Posterior vena cava (tissue), 2 donors: ENCODE data around the gene RXRA. TPM values are rescaled to one million over a fixed set of nuclear protein-coding genes. Genes with fewer than 3 reads are reported as not detected.

ENCODE experiments used
- DNase-seq: peaks from one replicate; pipeline ENCODE4 v3.0.0-alpha.2; 2020; ENCODE audit warnings: low spot score
- intact Hi-C, 2 donors: fragments of 100-400 bp; cut with DNase I; formaldehyde crosslinking; loops; one replicate each; pipeline versions ENCODE4 v1.14.1 to v1.14.2; 2022 to 2023
- total RNA-seq, 2 donors: library from RNA; stranded (reverse); fragmentation: NEBNext Ultra II Directional; extraction: Animal tissue kit (Norgen Biotek cat#: 25700); gene quantifications; one replicate each; pipeline ENCODE4 v1.2.1, GENCODE V29; 2021
- donor health status: DM: yes; HTN: yes; CAD: no.
- donor health status: DM: yes; HTN: yes; CAD: no.

The RXRA gene
- total RNA-seq, 2 donors from 2014 or later, result 41.5 to 44.7 TPM

DNA sequence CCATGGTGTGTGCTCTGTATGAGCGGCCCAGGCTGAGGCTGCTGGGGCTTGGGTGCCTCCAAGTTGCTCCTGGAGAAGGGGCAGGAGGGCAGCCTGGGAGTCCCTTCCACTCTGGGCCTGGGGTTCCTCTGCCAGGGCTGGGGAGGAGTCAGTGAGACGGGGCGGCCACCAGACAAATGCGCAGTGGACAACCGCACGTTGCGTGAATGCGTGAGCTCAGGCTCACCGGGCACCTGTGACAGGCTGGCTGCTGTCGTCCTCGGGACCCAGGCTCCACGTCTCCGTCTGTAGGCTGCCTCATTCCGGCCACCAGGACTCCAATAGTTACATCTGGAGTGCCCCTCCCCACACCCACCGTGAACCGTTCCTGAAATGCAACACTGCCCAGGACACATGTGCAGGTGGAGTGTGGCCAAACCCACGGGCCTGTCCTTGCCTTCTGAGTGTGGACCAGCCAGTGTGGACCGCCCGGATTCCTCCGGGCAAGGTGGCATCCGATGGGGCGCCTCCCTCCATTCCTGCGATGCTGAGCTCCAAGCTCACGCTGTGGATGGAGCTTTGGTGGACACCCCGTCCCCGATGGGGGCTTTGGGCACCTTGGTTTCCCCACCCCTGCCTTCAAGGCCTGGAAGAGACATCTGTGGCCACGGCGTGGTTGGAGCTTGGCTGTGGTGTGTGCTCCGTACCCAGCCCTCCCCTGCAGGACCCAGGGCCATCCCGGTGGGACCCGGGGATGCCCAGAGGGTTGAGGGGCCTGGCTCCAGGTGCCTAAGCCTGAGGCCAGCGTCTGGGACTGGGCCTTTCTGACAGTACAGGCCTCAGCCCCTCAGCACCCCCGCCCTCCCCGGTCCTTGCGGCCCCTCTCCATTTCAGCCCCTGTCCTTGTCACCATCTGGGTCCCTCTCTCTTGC, 34.0 kb upstream of the RXRA start:
- intact Hi-C loops, result no loop called here
- no peak for DNase-seq

DNA sequence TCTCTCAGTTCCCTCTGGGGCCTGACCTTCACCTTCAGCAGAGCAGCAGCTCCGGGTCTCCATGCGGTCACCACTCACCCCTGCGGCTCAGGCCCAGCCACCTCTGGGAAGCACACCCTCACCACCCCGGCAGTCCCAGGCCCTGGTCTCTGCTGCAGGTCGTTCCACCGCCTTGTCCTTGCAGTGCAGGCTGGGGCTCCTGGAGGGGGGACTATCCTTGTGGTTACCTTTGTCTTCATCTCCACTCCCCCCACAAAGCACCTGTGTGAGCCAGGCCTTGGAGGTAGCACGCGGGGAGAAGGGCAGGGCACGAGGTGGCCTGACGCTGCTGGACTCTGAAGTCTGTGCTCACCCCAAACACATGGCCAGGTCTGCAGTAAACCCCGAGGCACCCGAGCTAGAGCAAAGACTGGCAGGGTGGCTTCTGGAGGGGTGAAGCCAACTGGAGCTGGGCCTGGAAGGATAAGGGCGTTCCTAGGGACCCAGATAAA, 33.2 kb upstream of the RXRA start:
- DNase-seq, result no peak
- intact Hi-C loops, result no loop called here

DNA sequence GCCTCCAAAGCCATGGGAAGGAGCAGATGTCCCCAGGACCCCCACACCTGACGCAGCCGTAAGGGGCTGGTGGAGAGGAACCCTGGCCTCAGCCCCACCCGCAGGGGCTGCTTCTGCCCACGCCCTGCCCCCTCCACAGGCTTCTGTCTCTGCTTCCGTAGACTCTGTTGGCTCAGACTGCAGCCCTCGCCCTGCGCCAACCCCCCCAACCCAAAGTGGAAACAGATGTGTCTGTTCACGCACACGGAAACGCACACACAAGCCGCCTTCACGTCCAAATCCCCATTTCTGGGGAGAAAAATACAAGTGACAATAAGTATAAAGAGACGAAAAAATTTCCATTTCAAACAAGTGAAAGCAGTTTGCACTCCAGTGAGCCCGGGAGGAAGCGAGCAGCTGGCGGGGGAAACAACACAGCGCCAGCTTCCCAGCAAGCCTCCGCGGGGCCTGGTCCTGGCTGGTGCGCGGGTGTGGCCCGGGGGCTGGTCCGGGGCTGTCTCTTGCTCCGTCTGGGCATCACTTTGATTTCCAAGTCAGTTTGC, 32.6 kb upstream of the RXRA start:
- intact Hi-C loops, result no loop called here
- no peak for DNase-seq

DNA sequence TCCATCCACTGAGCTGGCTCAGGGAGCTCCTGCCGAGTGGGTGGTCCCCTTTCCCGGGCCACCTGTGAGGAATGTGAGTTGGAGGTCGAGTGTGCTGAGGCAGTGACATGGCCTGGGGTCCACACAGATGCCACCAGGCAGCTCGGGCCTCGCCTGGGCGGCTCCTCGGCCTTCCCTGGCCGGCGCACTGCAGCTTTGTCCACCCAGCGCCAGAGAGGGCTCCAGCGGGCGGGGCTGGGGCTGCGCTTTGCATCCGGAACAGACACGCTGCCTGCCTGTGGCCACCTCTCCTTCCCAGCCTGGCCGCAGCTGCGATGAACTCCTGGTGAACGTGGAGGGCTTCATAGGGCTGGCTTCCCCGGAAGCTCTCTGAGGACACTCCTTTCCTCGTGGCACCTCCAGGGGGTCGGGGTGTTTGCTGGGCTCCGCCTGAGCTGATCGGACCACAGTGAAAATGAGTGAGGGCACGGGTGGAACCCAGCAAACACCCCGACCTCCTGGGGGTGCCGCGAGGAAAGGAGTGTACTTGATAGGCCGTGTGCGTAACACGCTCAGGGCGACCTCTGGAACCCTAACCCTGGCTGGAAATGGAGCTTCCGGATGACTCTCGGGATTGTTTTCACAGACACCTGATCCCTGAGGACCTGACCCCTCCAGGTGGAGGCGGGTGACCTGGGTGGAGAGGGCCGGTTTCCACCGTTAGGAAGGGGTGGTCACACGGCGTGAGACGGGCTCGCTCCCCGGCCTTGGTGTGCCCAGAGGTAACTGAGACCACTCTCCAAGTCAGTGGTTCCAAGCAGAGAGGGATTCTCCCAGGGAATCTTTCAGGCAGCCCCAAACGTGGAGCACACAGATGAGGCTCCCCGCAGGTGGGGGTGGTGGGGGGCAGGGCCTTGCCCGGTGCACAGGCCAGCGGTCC, 31.8 kb upstream of the RXRA start:
- no peak for DNase-seq
- intact Hi-C loops, result no loop called here

- intact Hi-C loops, result no loop called here
- no peak for DNase-seq
These were observed 31.0 kb upstream of the RXRA start for GRCh38 chr9:134295101-134295745.

DNA sequence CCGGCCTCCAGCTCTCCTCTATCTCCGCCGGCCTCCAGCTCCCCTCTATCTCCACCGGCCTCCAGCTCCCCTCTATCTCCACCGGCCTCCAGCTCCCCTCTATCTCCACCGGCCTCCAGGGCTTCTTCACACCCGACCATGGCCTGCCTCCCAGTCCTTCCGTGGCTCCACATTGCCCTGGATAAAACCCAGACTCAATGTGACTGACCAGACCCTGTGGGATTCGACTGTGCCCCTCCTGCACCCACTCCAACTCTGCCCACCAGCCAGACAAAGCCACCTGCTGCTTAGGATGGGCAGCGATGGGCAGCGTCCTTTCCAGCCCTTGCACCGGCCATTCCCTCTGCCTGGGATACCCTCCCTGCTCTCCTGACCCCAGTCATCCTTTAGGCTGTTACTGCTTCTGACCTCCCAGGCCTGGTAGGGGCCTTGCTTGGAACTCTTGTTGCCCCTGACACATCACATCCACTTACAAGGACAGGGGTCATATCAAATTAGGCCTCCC, 30.5 kb upstream of the RXRA start:
- intact Hi-C loops, result no loop called here

GRCh38 chr9:134296301-134297082, 29.8 kb upstream of the RXRA start:
- intact Hi-C loops, result no loop called here
- no peak for DNase-seq

More for the DNA sequence above, 30.5 kb upstream of the RXRA start:
- DNase-seq, result no peak

GRCh38 chr9:134297083-134297410, 29.2 kb upstream of the RXRA start:
- no peak for DNase-seq
- intact Hi-C loops, result no loop called here

GRCh38 chr9:134297576-134297975, 28.7 kb upstream of the RXRA start:
- intact Hi-C loops, result no loop called here
- DNase-seq, result no peak

GRCh38 chr9:134298000-134298399, 28.3 kb upstream of the RXRA start:
- intact Hi-C loops, result no loop called here
- DNase-seq, result no peak

DNA sequence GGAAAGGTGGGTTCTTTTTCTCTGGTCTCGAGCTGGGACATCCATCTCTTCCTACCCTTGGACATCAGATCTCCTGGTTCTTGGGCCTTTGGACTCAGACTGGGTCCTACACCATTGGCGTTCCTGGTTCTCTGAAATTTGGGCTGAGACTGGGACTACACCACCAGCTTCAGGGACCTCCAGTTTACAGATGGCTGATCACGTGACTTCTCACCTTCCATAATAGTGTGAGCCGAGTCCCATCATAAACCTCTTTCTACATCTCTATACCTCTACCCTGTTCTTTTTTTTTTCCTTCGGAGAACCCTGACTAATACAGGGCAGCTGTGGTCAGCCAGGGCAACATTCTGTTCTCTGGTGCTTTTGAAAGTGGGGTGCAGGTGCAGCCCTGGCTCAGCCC, 27.2 kb upstream of the RXRA start:
- no peak for DNase-seq
- intact Hi-C loops, result no loop called here

DNA sequence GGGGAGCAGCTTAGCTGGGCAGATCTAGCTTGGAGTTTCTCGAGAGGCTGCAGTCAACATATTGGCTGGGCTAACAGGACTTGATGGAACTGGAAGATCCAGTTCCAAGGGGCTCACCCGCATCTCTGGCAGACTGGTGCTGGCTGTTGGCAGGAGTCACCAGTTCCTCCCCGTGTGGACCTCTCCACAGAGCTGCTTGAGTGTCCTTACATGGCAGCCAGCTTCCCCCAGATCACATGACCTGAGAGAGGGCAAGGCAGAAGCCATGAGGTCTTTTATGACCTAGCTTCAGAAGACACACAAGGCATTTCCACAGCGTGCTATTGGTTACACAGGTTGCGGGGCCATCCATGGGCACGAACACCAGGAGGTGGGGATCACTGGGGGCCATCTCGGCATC, 26.4 kb upstream of the RXRA start:
- no peak for DNase-seq
- intact Hi-C loops, result no loop called here

- intact Hi-C loops, result no loop called here
- DNase-seq, result peak; percentile 18
These were observed 24.7 kb upstream of the RXRA start for GRCh38 chr9:134301387-134302129.

- intact Hi-C loops, result no loop called here
- peak; percentile 29 for DNase-seq
These were observed 24.0 kb upstream of the RXRA start for GRCh38 chr9:134302130-134302817.

DNA sequence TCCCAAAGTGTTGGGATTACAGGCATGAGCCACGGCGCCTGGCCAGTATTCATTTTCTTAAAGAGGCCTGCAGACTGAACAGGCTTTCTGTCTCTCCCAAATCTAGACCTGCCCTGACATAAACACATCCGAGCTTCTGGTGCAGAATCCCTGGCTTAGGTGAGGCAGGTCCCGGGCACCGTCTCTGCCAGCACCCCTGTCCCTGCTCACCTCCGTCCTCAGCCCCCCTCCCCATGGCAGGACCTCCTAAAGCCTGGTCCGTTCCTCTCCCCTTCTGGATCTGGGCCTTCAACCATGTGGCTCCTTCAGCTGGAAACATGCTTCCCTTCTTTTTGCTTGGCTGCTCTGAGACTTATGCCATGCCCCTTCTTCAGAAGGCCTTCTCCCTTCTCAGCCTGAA, 22.7 kb upstream of the RXRA start:
- DNase-seq, result peak; percentile 42
- intact Hi-C loops, result no loop called here

- intact Hi-C loops, result no loop called here
- peak; percentile 44 for DNase-seq
These were observed 22.0 kb upstream of the RXRA start for GRCh38 chr9:134304261-134304660.

DNA sequence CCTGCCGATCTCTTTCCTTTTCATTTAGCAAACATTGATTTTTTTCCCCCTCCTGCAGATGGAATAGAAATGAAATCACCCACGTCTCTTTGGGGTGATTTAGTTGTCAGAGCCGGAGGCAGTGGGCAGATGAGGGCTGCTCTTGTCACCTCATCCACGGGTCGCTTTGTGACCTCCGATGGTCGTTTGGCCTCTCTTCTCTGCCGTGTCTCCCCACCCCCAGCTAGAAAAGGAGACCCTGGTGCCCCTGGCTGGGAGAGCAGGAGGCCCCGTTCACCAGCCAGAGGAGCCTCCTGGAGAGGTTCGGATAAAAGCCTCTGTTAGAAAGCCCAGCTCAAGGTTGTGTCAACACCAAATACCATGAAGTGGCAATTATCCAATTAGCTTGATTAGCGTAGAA, 21.6 kb upstream of the RXRA start:
- DNase-seq, result peak; percentile 75
- intact Hi-C loops, result no loop called here
